Activated CD4-positive, alpha-beta memory T cell treated with anti-CD3 and anti-CD28 coated beads for 36 hours (primary cell): ENCODE results near the gene TSPAN1. TPM values are rescaled to one million over a fixed set of nuclear protein-coding genes. Genes with fewer than 3 reads are reported as not detected.

Source experiments
- CTCF ChIA-PET: fragments of 350-600 bp; sonication (Branson Sonifier 250); formaldehyde crosslinking; loops from one replicate; lab custom pipeline; 2021; ENCODE audit warnings: antibody characterized with exemption, inconsistent platforms; lab: Charles Lee
- POLR2A ChIA-PET: fragments of 350-600 bp; sonication (Branson Sonifier 250); formaldehyde crosslinking; loops from one replicate; lab custom pipeline; 2021; ENCODE audit warnings: antibody characterized with exemption; lab: Charles Lee
- DNase-seq: peaks from one replicate; pipeline ENCODE4 v3.0.0-alpha.2; 2020
- H3K27ac Mint-ChIP-seq: one replicate; pipeline ENCODE4 v1.8.0; 2021; ENCODE audit warnings: mixed read lengths
- H3K27me3 Mint-ChIP-seq: one replicate; pipeline ENCODE4 v1.8.0; 2021; ENCODE audit warnings: mixed read lengths
- H3K36me3 Mint-ChIP-seq: one replicate; pipeline ENCODE4 v1.8.0; 2021; ENCODE audit warnings: mixed read lengths
- H3K4me1 Mint-ChIP-seq: one replicate; pipeline ENCODE4 v1.8.0; 2021; ENCODE audit warnings: low read depth, mixed read lengths
- H3K4me3 Mint-ChIP-seq: one replicate; pipeline ENCODE4 v1.8.0; 2021; ENCODE audit warnings: mild to moderate bottlenecking, mixed read lengths
- H3K9me3 Mint-ChIP-seq: one replicate; pipeline ENCODE4 v1.8.0; 2021; ENCODE audit warnings: mixed read lengths
- intact Hi-C: fragments of 100-400 bp; cut with micrococcal nuclease; formaldehyde crosslinking; loops from one replicate; pipeline ENCODE4 v1.15.1; 2023
- total RNA-seq, 2 experiments: library from RNA; stranded (reverse); gene quantifications; one replicate each; pipeline ENCODE4 v1.2.3, GENCODE V29; 2021

TSPAN1 gene
- total RNA-seq, 2 experiments from 2014 or later: 0.53 to 0.83 TPM

- H3K9me3 Mint-ChIP-seq: no peaks in the 10 kb centered on the region
- H3K27me3 Mint-ChIP-seq: no peaks in the 10 kb centered on the region
- ChIA-PET POLR2A (no interaction called here), CTCF (interaction anchor here (0.7 to 6.6 kb wide), 7 partner anchors 13 to 144 kb away, joined by 3 to 67 read pairs (median 4); partner anchors contain the start of gene PIK3R3)
- H3K27ac Mint-ChIP-seq: no peak overlapping the region
- H3K4me1 Mint-ChIP-seq: peaks cover 14% of the 10 kb centered on the region
- H3K36me3 Mint-ChIP-seq: no peaks in the 10 kb centered on the region
- peak; percentile 41 for DNase-seq
- intact Hi-C loops: loop anchor here (10.0 kb wide), 1 partner anchor 495 kb away; the partner anchor contains the start of genes GPBP1L1 and TMEM69
- H3K4me3 Mint-ChIP-seq: no peak overlapping the region
Measured at GRCh38 chr1:46180082-46180616, 5.3 kb downstream of the TSPAN1 start.

GRCh38 chr1:46181343-46182260, 6.7 kb downstream of the TSPAN1 start:
- Mint-ChIP-seq H3K9me3 (no peaks in the 10 kb centered on the region), H3K27ac (no peak overlapping the region), H3K36me3 (no peaks in the 10 kb centered on the region), H3K4me3 (no peak overlapping the region), H3K4me1 (peaks cover 22% of the 10 kb centered on the region), H3K27me3 (no peaks in the 10 kb centered on the region)
- DNase-seq: no peak
- CTCF ChIA-PET: interaction anchor here (1.0 to 6.6 kb wide), 9 partner anchors 14 to 165 kb away, joined by 3 to 67 read pairs (median 3); no protein-coding TSS in a partner anchor
- POLR2A ChIA-PET: interaction anchor here (0.9 kb wide), 1 partner anchor 13 kb away, joined by 3 read pairs; no protein-coding TSS in a partner anchor
- intact Hi-C loops: loop anchor here (10.0 kb wide), 1 partner anchor 497 kb away; the partner anchor contains the start of genes GPBP1L1 and TMEM69

GRCh38 chr1:46183079-46183847, 8.4 kb downstream of the TSPAN1 start:
- Mint-ChIP-seq H3K9me3 (no peaks in the 10 kb centered on the region), H3K4me1 (peaks cover 22% of the 10 kb centered on the region), H3K27me3 (no peaks in the 10 kb centered on the region), H3K36me3 (peaks cover 5% of the 10 kb centered on the region), H3K4me3 (no peak overlapping the region), H3K27ac (no peak overlapping the region)
- DNase-seq: no peak
- ChIA-PET CTCF (interaction anchor here (1.1 to 6.6 kb wide), 4 partner anchors 41 to 164 kb away, joined by 3 to 67 read pairs (median 22); no protein-coding TSS in a partner anchor), POLR2A (no interaction called here)
- intact Hi-C loops: loop anchor here (10.0 kb wide), 1 partner anchor 498 kb away; the partner anchor contains the start of genes GPBP1L1 and TMEM69

- H3K4me3 Mint-ChIP-seq: no peak overlapping the region
- peaks cover 22% of the 10 kb centered on the region for H3K4me1 Mint-ChIP-seq
- H3K36me3 Mint-ChIP-seq: peaks cover 5% of the 10 kb centered on the region
- no peak for DNase-seq
- peak overlapping the region; percentile 89 for H3K27ac Mint-ChIP-seq
- H3K9me3 Mint-ChIP-seq: no peaks in the 10 kb centered on the region
- intact Hi-C loops: loop anchor here (2.0 to 10.0 kb wide), 2 partner anchors 39 to 499 kb away; partner anchors contain the start of genes GPBP1L1 and TMEM69
- POLR2A ChIA-PET: no interaction called here
- H3K27me3 Mint-ChIP-seq: no peaks in the 10 kb centered on the region
- CTCF ChIA-PET: interaction anchor here (0.6 to 6.6 kb wide), 4 partner anchors 25 to 164 kb away, joined by 3 to 67 read pairs (median 22); no protein-coding TSS in a partner anchor
Measured at GRCh38 chr1:46183926-46184557, 9.2 kb downstream of the TSPAN1 start.

- ChIA-PET CTCF (interaction anchor here (0.6 to 6.6 kb wide), 4 partner anchors 24 to 162 kb away, joined by 3 to 67 read pairs (median 22); no protein-coding TSS in a partner anchor), POLR2A (no interaction called here)
- Mint-ChIP-seq H3K9me3 (no peaks in the 10 kb centered on the region), H3K27ac (peak overlapping the region; percentile 89), H3K4me3 (peak overlapping the region; percentile 69), H3K27me3 (no peaks in the 10 kb centered on the region), H3K36me3 (peaks cover 8% of the 10 kb centered on the region), H3K4me1 (peaks cover 22% of the 10 kb centered on the region)
- DNase-seq: peak; percentile 87
- intact Hi-C loops: loop anchor here (1.0 to 10.0 kb wide), 3 partner anchors 13 to 500 kb away; partner anchors contain the start of genes GPBP1L1, POMGNT1 and TMEM69
Measured at GRCh38 chr1:46184920-46185658, 10.2 kb downstream of the TSPAN1 start.

- Mint-ChIP-seq H3K36me3 (peaks cover 8% of the 10 kb centered on the region), H3K4me1 (peaks cover 22% of the 10 kb centered on the region), H3K4me3 (no peak overlapping the region), H3K27me3 (no peaks in the 10 kb centered on the region), H3K9me3 (no peaks in the 10 kb centered on the region), H3K27ac (no peak overlapping the region)
- ChIA-PET POLR2A (no interaction called here), CTCF (no interaction called here)
- no peak for DNase-seq
- intact Hi-C loops: loop anchor here (10.0 kb wide), 1 partner anchor 501 kb away; the partner anchor contains the start of genes GPBP1L1 and TMEM69
Measured at GRCh38 chr1:46186076-46186475, 11.2 kb downstream of the TSPAN1 start.

GRCh38 chr1:46187106-46187869, 12.4 kb downstream of the TSPAN1 start:
- Mint-ChIP-seq H3K9me3 (no peaks in the 10 kb centered on the region), H3K4me1 (peaks cover 22% of the 10 kb centered on the region), H3K4me3 (no peak overlapping the region), H3K27ac (no peak overlapping the region), H3K27me3 (no peaks in the 10 kb centered on the region), H3K36me3 (peaks cover 11% of the 10 kb centered on the region)
- ChIA-PET CTCF (interaction anchor here (0.7 to 1.4 kb wide), 2 partner anchors 36 to 174 kb away, joined by 3 to 4 read pairs; no protein-coding TSS in a partner anchor), POLR2A (no interaction called here)
- intact Hi-C loops: loop anchor here (10.0 kb wide), 1 partner anchor 502 kb away; the partner anchor contains the start of genes GPBP1L1 and TMEM69
- no peak for DNase-seq

- Mint-ChIP-seq H3K27me3 (no peaks in the 10 kb centered on the region), H3K36me3 (peaks cover 13% of the 10 kb centered on the region), H3K27ac (no peak overlapping the region), H3K9me3 (no peaks in the 10 kb centered on the region), H3K4me3 (no peak overlapping the region), H3K4me1 (peaks cover 22% of the 10 kb centered on the region)
- POLR2A ChIA-PET: no interaction called here
- DNase-seq: no peak
- intact Hi-C loops: loop anchor here (10.0 kb wide), 1 partner anchor 504 kb away; the partner anchor contains the start of genes GPBP1L1 and TMEM69
- CTCF ChIA-PET: interaction anchor here (0.6 kb wide), 1 partner anchor 238 kb away, joined by 4 read pairs; no protein-coding TSS in a partner anchor
Measured at GRCh38 chr1:46188295-46189030, 13.6 kb downstream of the TSPAN1 start.

GRCh38 chr1:46190539-46190938, 15.7 kb downstream of the TSPAN1 start:
- intact Hi-C loops: no loop called here
- Mint-ChIP-seq H3K4me3 (no peak overlapping the region), H3K27me3 (no peaks in the 10 kb centered on the region), H3K36me3 (peaks cover 13% of the 10 kb centered on the region), H3K9me3 (no peaks in the 10 kb centered on the region), H3K27ac (no peak overlapping the region), H3K4me1 (peaks cover 5% of the 10 kb centered on the region)
- CTCF ChIA-PET: no interaction called here
- no peak for DNase-seq
- POLR2A ChIA-PET: interaction anchor here (0.6 kb wide), 1 partner anchor 143 kb away, joined by 4 read pairs; no protein-coding TSS in a partner anchor
